H1 (cell line): ENCODE measurements around the gene CAPN7. TPM values are rescaled to one million over a fixed set of nuclear protein-coding genes. Genes with fewer than 3 reads are reported as not detected.

ENCODE experiments used
- CHD1 ChIP-seq: IDR thresholded peaks from 2 replicates; pipeline ENCODE4 v1.6.1; 2012; ENCODE audit warnings: low read depth, low read length, improper control_type of control experiment
- KDM4A ChIP-seq: IDR thresholded peaks from one replicate; pipeline ENCODE4 v1.7.1; 2012; ENCODE audit warnings: low read depth, mild to moderate bottlenecking, moderate library complexity, low read length, inconsistent platforms; ENCODE audit not compliant: severe bottlenecking
- RXRA ChIP-seq: IDR thresholded peaks from 2 replicates; pipeline ENCODE4 v1.6.1; 2011; ENCODE audit warnings: low read depth, mild to moderate bottlenecking, low read length, moderate library complexity; ENCODE audit not compliant: insufficient read depth
- polyA plus RNA-seq, 7 experiments: library from polyadenylated mRNA; depleted of rRNA in 3 of 7; stranded (reverse) in 5 of 7; unstranded in 2 of 7; fragments of >200 nt in 5 of 7; fragments of 200-250 nt in 2 of 7; gene quantifications; 1 replicate in 5 of 7; 2 replicates in 1 of 7; 4 replicates in 1 of 7; pipeline versions ENCODE4 v1.2.1 to v1.2.3, GENCODE V29; 2011 to 2013; ENCODE audit warnings: missing spikeins in 2 of 7, mixed read lengths in 2 of 7
- total RNA-seq: library from RNA; stranded (reverse); fragmentation: NEBNext Ultra II Directional; extraction: Animal tissue kit (Norgen Biotek cat#: 25700); gene quantifications from 2 replicates; pipeline ENCODE4 v1.2.1, GENCODE V29; 2021
- TF ChIP-seq, protein P1 (sequence below): fragments of 300-600 bp; sonication (generic); IDR thresholded peaks from 2 replicates; pipeline ENCODE4 v1.7.1; 2012; ENCODE audit warnings: low read length, moderate library complexity, mild to moderate bottlenecking, inconsistent platforms; ENCODE audit not compliant: insufficient replicate concordance
- TF ChIP-seq, protein P2 (sequence below): IDR thresholded peaks from 2 replicates; pipeline ENCODE4 v1.6.1; 2012; ENCODE audit warnings: low read length, inconsistent platforms

CAPN7 gene
- total and polyA plus RNA-seq, 2 of the 8 experiments (the other 6 are each of a cell fraction or from before 2014, with no cell fraction given): 5.3 to 13.2 TPM

DNA sequence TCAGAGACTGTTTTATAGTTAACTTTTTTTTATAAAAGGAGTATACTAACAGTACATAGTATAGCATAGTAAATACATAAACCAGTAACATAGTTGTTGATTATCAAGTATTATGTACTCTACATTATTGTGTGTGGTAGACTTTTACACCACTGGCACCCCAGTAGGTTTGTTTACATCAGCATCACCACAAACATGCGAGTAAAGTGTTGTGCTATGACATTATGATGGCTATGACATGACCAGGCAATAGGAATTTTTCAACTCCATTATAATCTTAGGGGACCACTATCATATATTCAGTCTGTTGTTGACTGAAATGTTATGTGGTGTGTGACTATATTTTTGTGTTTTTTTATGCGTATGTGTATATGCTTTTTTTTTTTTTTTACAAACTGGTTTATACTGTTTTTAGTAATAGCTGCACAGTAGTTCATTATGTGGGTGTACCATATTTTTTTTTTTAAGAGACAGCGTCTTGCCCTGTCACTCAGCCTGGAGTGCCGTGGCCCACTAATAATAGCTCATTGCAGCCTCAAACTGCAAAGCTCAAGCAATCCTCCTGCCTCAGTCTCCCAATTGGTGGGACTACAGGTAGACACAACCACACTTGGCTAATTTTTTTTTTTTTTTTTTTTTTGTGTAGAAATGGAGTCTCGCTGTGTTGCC, 1.9 kb downstream of the CAPN7 start (continued):
- TF ChIP-seq, protein P1, sequence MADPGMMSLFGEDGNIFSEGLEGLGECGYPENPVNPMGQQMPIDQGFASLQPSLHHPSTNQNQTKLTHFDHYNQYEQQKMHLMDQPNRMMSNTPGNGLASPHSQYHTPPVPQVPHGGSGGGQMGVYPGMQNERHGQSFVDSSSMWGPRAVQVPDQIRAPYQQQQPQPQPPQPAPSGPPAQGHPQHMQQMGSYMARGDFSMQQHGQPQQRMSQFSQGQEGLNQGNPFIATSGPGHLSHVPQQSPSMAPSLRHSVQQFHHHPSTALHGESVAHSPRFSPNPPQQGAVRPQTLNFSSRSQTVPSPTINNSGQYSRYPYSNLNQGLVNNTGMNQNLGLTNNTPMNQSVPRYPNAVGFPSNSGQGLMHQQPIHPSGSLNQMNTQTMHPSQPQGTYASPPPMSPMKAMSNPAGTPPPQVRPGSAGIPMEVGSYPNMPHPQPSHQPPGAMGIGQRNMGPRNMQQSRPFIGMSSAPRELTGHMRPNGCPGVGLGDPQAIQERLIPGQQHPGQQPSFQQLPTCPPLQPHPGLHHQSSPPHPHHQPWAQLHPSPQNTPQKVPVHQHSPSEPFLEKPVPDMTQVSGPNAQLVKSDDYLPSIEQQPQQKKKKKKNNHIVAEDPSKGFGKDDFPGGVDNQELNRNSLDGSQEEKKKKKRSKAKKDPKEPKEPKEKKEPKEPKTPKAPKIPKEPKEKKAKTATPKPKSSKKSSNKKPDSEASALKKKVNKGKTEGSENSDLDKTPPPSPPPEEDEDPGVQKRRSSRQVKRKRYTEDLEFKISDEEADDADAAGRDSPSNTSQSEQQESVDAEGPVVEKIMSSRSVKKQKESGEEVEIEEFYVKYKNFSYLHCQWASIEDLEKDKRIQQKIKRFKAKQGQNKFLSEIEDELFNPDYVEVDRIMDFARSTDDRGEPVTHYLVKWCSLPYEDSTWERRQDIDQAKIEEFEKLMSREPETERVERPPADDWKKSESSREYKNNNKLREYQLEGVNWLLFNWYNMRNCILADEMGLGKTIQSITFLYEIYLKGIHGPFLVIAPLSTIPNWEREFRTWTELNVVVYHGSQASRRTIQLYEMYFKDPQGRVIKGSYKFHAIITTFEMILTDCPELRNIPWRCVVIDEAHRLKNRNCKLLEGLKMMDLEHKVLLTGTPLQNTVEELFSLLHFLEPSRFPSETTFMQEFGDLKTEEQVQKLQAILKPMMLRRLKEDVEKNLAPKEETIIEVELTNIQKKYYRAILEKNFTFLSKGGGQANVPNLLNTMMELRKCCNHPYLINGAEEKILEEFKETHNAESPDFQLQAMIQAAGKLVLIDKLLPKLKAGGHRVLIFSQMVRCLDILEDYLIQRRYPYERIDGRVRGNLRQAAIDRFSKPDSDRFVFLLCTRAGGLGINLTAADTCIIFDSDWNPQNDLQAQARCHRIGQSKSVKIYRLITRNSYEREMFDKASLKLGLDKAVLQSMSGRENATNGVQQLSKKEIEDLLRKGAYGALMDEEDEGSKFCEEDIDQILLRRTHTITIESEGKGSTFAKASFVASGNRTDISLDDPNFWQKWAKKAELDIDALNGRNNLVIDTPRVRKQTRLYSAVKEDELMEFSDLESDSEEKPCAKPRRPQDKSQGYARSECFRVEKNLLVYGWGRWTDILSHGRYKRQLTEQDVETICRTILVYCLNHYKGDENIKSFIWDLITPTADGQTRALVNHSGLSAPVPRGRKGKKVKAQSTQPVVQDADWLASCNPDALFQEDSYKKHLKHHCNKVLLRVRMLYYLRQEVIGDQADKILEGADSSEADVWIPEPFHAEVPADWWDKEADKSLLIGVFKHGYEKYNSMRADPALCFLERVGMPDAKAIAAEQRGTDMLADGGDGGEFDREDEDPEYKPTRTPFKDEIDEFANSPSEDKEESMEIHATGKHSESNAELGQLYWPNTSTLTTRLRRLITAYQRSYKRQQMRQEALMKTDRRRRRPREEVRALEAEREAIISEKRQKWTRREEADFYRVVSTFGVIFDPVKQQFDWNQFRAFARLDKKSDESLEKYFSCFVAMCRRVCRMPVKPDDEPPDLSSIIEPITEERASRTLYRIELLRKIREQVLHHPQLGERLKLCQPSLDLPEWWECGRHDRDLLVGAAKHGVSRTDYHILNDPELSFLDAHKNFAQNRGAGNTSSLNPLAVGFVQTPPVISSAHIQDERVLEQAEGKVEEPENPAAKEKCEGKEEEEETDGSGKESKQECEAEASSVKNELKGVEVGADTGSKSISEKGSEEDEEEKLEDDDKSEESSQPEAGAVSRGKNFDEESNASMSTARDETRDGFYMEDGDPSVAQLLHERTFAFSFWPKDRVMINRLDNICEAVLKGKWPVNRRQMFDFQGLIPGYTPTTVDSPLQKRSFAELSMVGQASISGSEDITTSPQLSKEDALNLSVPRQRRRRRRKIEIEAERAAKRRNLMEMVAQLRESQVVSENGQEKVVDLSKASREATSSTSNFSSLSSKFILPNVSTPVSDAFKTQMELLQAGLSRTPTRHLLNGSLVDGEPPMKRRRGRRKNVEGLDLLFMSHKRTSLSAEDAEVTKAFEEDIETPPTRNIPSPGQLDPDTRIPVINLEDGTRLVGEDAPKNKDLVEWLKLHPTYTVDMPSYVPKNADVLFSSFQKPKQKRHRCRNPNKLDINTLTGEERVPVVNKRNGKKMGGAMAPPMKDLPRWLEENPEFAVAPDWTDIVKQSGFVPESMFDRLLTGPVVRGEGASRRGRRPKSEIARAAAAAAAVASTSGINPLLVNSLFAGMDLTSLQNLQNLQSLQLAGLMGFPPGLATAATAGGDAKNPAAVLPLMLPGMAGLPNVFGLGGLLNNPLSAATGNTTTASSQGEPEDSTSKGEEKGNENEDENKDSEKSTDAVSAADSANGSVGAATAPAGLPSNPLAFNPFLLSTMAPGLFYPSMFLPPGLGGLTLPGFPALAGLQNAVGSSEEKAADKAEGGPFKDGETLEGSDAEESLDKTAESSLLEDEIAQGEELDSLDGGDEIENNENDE: no peak
- TF ChIP-seq KDM4A (no peak), CHD1 (no peak), RXRA (no peak)
- TF ChIP-seq, protein P2, sequence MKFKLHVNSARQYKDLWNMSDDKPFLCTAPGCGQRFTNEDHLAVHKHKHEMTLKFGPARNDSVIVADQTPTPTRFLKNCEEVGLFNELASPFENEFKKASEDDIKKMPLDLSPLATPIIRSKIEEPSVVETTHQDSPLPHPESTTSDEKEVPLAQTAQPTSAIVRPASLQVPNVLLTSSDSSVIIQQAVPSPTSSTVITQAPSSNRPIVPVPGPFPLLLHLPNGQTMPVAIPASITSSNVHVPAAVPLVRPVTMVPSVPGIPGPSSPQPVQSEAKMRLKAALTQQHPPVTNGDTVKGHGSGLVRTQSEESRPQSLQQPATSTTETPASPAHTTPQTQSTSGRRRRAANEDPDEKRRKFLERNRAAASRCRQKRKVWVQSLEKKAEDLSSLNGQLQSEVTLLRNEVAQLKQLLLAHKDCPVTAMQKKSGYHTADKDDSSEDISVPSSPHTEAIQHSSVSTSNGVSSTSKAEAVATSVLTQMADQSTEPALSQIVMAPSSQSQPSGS: no peak
